SK-N-MC (cell line): ENCODE measurements around the gene ANKLE2.

ENCODE experiments used
- EZH2 ChIP-seq: fragments of 200-600 bp; sonication (generic); IDR thresholded peaks from one replicate; pipeline ENCODE4 v1.6.1; 2017; ENCODE audit warnings: antibody characterized with exemption
- POLR2AphosphoS5 ChIP-seq: IDR thresholded peaks from 2 replicates; pipeline ENCODE4 v1.6.1; 2012; ENCODE audit warnings: mild to moderate bottlenecking, low read depth, low read length, borderline replicate concordance

GRCh38 chr12:132746613-132747012 is 15.0 kb downstream of the ANKLE2 start:
- TF ChIP-seq POLR2AphosphoS5 (no peak), EZH2 (no peak)
